ENCODE data around the gene ZNF33A.

Gene ZNF33A

DNA sequence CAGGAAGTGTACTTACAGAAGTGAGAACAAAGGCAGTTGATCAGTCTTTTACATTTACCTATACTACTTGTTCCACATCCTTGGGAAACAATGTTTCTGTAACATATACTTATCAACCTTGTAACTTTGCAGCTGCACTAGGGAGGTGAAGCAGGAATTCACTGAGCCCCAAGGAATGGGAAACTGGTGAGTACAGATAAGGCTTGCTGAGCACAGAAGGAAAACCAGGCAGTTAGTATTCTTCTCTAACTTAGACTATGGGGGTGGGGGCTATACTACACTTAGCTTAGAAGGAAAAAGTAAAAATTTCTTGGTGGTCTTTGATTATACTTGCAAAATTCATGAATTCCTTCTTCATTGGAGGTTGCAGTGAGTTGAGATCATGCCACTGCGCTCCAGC lies 6.9 kb upstream of the ZNF33A start:
- TF ChIP-seq, protein P1, sequence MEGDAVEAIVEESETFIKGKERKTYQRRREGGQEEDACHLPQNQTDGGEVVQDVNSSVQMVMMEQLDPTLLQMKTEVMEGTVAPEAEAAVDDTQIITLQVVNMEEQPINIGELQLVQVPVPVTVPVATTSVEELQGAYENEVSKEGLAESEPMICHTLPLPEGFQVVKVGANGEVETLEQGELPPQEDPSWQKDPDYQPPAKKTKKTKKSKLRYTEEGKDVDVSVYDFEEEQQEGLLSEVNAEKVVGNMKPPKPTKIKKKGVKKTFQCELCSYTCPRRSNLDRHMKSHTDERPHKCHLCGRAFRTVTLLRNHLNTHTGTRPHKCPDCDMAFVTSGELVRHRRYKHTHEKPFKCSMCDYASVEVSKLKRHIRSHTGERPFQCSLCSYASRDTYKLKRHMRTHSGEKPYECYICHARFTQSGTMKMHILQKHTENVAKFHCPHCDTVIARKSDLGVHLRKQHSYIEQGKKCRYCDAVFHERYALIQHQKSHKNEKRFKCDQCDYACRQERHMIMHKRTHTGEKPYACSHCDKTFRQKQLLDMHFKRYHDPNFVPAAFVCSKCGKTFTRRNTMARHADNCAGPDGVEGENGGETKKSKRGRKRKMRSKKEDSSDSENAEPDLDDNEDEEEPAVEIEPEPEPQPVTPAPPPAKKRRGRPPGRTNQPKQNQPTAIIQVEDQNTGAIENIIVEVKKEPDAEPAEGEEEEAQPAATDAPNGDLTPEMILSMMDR (IDR thresholded peaks at IDR 0.05; ENCODE audit: low read depth, low read length, poor library complexity, severe bottlenecking), result no peak
- TF ChIP-seq EZH2phosphoT487 (IDR thresholded peaks at IDR 0.05; ENCODE audit: borderline replicate concordance, low read length), result no peak
- H3K27ac ChIP-seq (ENCODE audit: low read depth, low read length), result no peak overlapping the region

DNA sequence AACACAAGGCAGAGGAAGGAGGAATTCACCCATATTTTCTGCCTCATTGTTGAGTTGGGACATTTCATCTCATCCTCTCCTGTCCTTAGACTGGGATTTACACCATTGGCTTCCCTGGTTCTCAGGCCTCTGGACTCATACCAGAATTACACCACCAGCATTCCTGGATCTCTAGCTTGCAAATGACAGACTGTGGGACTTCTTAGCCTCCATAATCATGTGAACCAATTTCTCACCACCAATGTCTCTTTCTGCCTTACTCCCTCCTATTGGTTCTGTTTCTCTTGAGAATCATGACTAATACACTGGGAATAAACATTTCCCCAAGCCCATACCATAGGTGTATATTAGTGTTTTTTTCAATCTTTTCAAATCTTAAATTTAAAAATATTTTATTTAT lies 2.9 kb upstream of the ZNF33A start:
- H3K27me3 ChIP-seq (ENCODE audit: control insufficient read depth, low read length), result no peaks in the 10 kb centered on the region
- H3F3A ChIP-seq (ENCODE audit: control insufficient read depth, insufficient read depth), result no peaks in the 10 kb centered on the region
- H4K20me1 ChIP-seq (ENCODE audit: control insufficient read depth, insufficient read depth, low read depth, low read length), result no peaks in the 10 kb centered on the region
- no peaks in the 10 kb centered on the region for H3K9me3 ChIP-seq (ENCODE audit: control insufficient read depth, insufficient read depth, low read length)
- no peak overlapping the region for H3K4me2 ChIP-seq (ENCODE audit: low read length)
- H3K4me3 ChIP-seq (ENCODE audit: low read length), result no peak overlapping the region
- no peaks in the 10 kb centered on the region for H3K9me2 ChIP-seq (replicated peaks; ENCODE audit: control insufficient read depth, low read length)
- peaks cover 17% of the 10 kb centered on the region for H3K4me1 ChIP-seq (ENCODE audit: control insufficient read depth, low read length)
- peaks cover 17% of the 10 kb centered on the region for H3K79me2 ChIP-seq (ENCODE audit: control insufficient read depth, low read length)
- H3K27ac ChIP-seq (ENCODE audit: low read depth, low read length), result no peak overlapping the region
- H3K36me3 ChIP-seq (ENCODE audit: control insufficient read depth, low read length), result peaks cover 15% of the 10 kb centered on the region
- no peak for TF ChIP-seq EZH2phosphoT487 (IDR thresholded peaks at IDR 0.05; ENCODE audit: borderline replicate concordance, low read length)
- TF ChIP-seq, protein P1 (IDR thresholded peaks at IDR 0.05; ENCODE audit: low read depth, low read length, poor library complexity, severe bottlenecking), result no peak

More for the DNA sequence above, 6.9 kb upstream of the ZNF33A start:
- no peaks in the 10 kb centered on the region for H4K20me1 ChIP-seq (ENCODE audit: control insufficient read depth, insufficient read depth, low read depth, low read length)
- H3K4me2 ChIP-seq (ENCODE audit: low read length), result no peak overlapping the region
- H3K27me3 ChIP-seq (ENCODE audit: control insufficient read depth, low read length), result no peaks in the 10 kb centered on the region
- H3F3A ChIP-seq (ENCODE audit: control insufficient read depth, insufficient read depth), result no peaks in the 10 kb centered on the region
- H3K36me3 ChIP-seq (ENCODE audit: control insufficient read depth, low read length), result no peaks in the 10 kb centered on the region
- H3K4me1 ChIP-seq (ENCODE audit: control insufficient read depth, low read length), result no peaks in the 10 kb centered on the region
- H3K4me3 ChIP-seq (ENCODE audit: low read length), result no peak overlapping the region
- H3K9me2 ChIP-seq (replicated peaks; ENCODE audit: control insufficient read depth, low read length), result no peaks in the 10 kb centered on the region
- no peaks in the 10 kb centered on the region for H3K9me3 ChIP-seq (ENCODE audit: control insufficient read depth, insufficient read depth, low read length)
- no peaks in the 10 kb centered on the region for H3K79me2 ChIP-seq (ENCODE audit: control insufficient read depth, low read length)

DNA sequence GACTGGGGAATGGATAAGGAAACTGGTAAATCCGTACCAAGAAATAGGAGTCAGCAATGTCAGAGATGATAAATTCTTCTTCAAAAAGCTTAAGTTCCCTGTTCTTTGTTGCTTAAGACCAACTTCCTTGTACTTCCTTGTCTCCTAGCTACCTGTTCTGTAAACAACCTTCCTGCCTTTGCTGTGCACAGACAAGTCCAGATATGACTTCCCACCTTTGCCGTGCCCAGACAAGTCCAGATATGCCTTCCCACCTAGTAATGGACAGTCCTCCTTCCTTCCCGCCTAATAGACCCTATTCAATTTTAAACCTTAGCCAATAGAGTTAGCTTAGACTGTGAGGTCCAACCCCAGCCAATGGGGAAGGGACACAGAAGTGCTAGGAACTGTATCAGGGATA lies 2.5 kb upstream of the ZNF33A start:
- H3F3A ChIP-seq (ENCODE audit: control insufficient read depth, insufficient read depth), result no peaks in the 10 kb centered on the region
- no peak overlapping the region for H3K4me3 ChIP-seq (ENCODE audit: low read length)
- H3K4me1 ChIP-seq (ENCODE audit: control insufficient read depth, low read length), result peaks cover 17% of the 10 kb centered on the region
- H4K20me1 ChIP-seq (ENCODE audit: control insufficient read depth, insufficient read depth, low read depth, low read length), result no peaks in the 10 kb centered on the region
- H3K27ac ChIP-seq (ENCODE audit: low read depth, low read length), result no peak overlapping the region
- H3K4me2 ChIP-seq (ENCODE audit: low read length), result no peak overlapping the region
- TF ChIP-seq, protein P1 (IDR thresholded peaks at IDR 0.05; ENCODE audit: low read depth, low read length, poor library complexity, severe bottlenecking), result no peak
- TF ChIP-seq EZH2phosphoT487 (IDR thresholded peaks at IDR 0.05; ENCODE audit: borderline replicate concordance, low read length), result no peak
- peaks cover 21% of the 10 kb centered on the region for H3K79me2 ChIP-seq (ENCODE audit: control insufficient read depth, low read length)
- no peaks in the 10 kb centered on the region for H3K9me3 ChIP-seq (ENCODE audit: control insufficient read depth, insufficient read depth, low read length)
- H3K27me3 ChIP-seq (ENCODE audit: control insufficient read depth, low read length), result no peaks in the 10 kb centered on the region
- H3K9me2 ChIP-seq (replicated peaks; ENCODE audit: control insufficient read depth, low read length), result no peaks in the 10 kb centered on the region
- H3K36me3 ChIP-seq (ENCODE audit: control insufficient read depth, low read length), result peaks cover 18% of the 10 kb centered on the region

All from DOHH2 (cell line).